A549 (cell line): Measurements from ENCODE around the gene CNOT11.

Experiments used
- BCL3 ChIP-seq: fragments of >200 bp; sonication (Bioruptor Twin); formaldehyde crosslinking; IDR thresholded peaks from 3 replicates; pipeline ENCODE4 v1.6.1; 2016
- CBX2 ChIP-seq: fragments of 200-600 bp; sonication (generic); IDR thresholded peaks from 2 replicates; pipeline ENCODE4 v1.6.1; 2016; ENCODE audit warnings: low read depth, mild to moderate bottlenecking, borderline replicate concordance
- CTCF ChIP-seq: fragments of >200 bp; sonication (Bioruptor Twin); formaldehyde crosslinking; IDR thresholded peaks from 3 replicates; pipeline ENCODE4 v1.5.1; 2016
- E2F6 ChIP-seq: IDR thresholded peaks from 2 replicates; pipeline ENCODE4 v1.6.1; 2012; ENCODE audit warnings: low read depth, borderline replicate concordance
- EHF ChIP-seq: fragments of 250-450 bp; sonication (Bioruptor Pico); IDR thresholded peaks from 2 replicates; pipeline ENCODE4 v1.5.0; 2020; ENCODE audit warnings: mild to moderate bottlenecking
- EHMT2 ChIP-seq: fragments of 200-600 bp; sonication (generic); IDR thresholded peaks from 2 replicates; pipeline ENCODE4 v1.6.1; 2016; ENCODE audit warnings: antibody characterized with exemption, low read depth, mild to moderate bottlenecking, moderate library complexity
- ELK1 ChIP-seq: fragments of 150-350 bp; IDR thresholded peaks from 2 replicates; pipeline ENCODE4 v1.6.1; 2014; ENCODE audit warnings: low read depth, mild to moderate bottlenecking, low read length
- EP300 ChIP-seq, 2 experiments: fragments of >200 bp; sonication (Bioruptor Twin); formaldehyde crosslinking; IDR thresholded peaks; 2 replicates in 1 of 2; 3 replicates in 1 of 2; pipeline ENCODE4 v1.6.1; 2016 to 2017
- ESRRA ChIP-seq: fragments of 150-350 bp; IDR thresholded peaks from 2 replicates; pipeline ENCODE4 v1.6.1; 2014; ENCODE audit warnings: mild to moderate bottlenecking, low read length, borderline replicate concordance
- HDAC2 ChIP-seq: fragments of 200-600 bp; sonication (generic); IDR thresholded peaks from 2 replicates; pipeline ENCODE4 v1.6.1; 2016
- MAFK ChIP-seq: fragments of 450-650 bp; IDR thresholded peaks from 2 replicates; pipeline ENCODE4 v1.6.1; 2014; ENCODE audit not compliant: partially characterized antibody
- MAX ChIP-seq: IDR thresholded peaks from 2 replicates; pipeline ENCODE4 v1.6.1; 2012
- POLR2A ChIP-seq: IDR thresholded peaks from 2 replicates; pipeline ENCODE4 v1.6.1; 2012; ENCODE audit warnings: mild to moderate bottlenecking, low read length
- RCOR1 ChIP-seq: fragments of 150-350 bp; IDR thresholded peaks from 2 replicates; pipeline ENCODE4 v1.6.1; 2014; ENCODE audit warnings: antibody characterized with exemption, low read length, low read depth

- TF ChIP-seq CTCF, result no peak
- no peak for TF ChIP-seq POLR2A
- TF ChIP-seq RCOR1, result no peak
- TF ChIP-seq EP300 (IDR thresholded peaks at IDR 0.05), result no peak
- TF ChIP-seq MAFK, result no peak
- no peak for TF ChIP-seq CBX2
- no peak for TF ChIP-seq MAX
- no peak for TF ChIP-seq HDAC2
- no peak for TF ChIP-seq BCL3
- TF ChIP-seq ELK1, result no peak
- no peak for TF ChIP-seq EHF (CRISPR knock-in tag)
- no peak for TF ChIP-seq ESRRA
- no peak for TF ChIP-seq E2F6
- TF ChIP-seq EHMT2, result no peak
Measured at GRCh38 chr2:101256316-101256715, 3.6 kb downstream of the CNOT11 start.
